GM18867 (cell line): ENCODE data around the gene SEMA5B.

Experiments
- ATAC-seq: cut with Tn5 transposase; IDR thresholded peaks from one replicate; pipeline ENCODE4 v1.9.1; 2021; ENCODE audit warnings: mild to moderate bottlenecking, moderate library complexity; ENCODE audit not compliant: unreplicated experiment

SEMA5B gene

DNA sequence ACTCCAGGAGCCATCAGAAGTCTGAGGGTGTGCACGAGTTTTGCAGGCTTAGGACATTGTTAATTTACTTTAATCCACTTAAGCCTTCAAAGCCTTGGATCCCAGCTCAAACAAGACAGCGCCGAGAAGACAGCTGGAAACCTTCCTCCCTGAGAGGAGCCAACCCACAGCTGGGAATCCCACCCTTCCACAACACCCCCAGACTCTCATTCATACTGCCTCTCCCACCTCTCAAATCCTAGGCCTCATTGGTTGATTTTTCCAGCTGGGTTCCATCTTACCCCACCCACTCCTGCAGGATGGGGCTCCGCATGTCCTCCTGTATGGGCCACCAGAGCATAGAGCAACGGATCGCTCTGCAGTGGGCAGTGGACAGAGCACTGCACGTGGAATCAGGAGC lies 80.4 kb downstream of the SEMA5B start:
- ATAC-seq: no peak

DNA sequence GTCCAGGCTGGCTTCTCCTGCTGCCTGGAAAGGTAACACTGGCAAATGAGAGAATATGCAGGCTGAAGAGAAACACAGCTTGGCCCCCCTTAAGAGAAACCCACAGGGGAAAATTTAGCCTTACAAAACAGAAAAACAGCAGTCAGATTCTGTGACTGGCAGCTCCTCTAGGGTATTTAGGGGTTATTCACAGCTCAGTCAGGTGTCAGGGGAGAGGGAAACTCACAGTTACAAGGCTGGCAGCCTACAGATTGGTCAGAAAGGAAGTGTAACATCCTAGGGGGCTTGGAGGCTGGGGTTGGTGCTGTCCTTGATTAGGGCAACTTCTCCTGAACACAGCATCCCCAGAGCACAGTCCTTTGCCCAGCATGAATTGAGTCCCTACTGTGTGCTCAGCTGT lies 81.4 kb downstream of the SEMA5B start:
- no peak for ATAC-seq

DNA sequence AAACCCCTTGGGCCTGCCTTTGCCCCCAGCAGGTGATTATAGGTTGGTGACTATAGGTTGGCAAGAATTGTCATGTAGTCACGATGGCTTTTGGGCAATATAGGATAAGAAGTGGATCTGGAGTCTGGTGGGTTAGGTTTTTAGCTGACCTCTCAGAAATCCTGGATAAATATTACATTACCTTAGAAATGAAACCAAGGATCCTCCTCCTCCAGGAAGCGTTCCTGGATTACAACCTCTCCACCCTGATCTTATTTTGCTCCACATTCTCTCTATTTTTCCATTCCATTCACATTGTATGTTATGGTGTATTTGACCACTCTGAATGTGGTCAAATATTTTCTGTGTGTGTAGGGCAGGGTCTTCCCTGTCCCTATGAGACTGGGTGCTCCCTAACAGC lies 82.3 kb downstream of the SEMA5B start:
- ATAC-seq: no peak

DNA sequence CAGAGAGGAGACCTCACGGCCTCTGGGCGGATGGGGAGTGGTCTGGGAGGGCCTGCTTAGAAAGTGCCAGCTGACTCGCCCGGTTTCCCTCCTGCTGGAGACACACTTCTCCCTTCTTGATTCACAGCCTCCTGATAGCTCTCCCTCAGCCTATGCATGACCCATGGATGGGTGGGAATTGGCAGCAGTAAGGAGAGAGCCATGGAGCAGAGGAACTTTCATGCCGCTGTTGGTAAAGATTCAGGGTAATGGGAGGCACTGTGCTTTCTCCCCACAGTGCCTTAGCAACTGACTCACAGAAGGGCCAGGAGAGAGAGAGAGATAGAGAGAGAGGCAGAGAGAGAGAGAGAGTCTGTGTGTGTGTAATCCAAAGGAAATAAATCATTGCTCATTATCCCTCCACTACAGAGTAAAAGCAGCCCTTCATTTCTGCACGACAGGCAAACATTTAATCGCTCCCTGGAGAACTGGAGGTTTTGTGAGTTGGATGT lies 82.8 kb downstream of the SEMA5B start:
- no peak for ATAC-seq

DNA sequence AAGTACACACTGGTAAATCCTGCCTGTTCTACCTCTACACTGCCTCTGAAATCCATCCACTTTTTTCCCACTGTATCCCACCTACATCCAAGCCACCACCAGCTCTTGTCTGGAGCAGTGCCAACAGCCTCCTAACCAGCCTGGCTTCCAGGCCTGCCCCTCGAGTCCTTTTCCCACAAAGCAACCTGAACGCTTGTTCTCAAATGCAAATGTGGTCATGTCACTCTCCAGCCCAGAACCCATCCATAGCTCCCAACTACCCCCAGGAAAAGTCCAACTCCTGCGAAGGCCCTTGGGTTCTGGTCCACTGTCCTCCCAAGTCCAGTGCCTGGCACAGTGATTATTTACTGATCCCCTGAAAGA lies 83.8 kb downstream of the SEMA5B start:
- ATAC-seq: no peak

DNA sequence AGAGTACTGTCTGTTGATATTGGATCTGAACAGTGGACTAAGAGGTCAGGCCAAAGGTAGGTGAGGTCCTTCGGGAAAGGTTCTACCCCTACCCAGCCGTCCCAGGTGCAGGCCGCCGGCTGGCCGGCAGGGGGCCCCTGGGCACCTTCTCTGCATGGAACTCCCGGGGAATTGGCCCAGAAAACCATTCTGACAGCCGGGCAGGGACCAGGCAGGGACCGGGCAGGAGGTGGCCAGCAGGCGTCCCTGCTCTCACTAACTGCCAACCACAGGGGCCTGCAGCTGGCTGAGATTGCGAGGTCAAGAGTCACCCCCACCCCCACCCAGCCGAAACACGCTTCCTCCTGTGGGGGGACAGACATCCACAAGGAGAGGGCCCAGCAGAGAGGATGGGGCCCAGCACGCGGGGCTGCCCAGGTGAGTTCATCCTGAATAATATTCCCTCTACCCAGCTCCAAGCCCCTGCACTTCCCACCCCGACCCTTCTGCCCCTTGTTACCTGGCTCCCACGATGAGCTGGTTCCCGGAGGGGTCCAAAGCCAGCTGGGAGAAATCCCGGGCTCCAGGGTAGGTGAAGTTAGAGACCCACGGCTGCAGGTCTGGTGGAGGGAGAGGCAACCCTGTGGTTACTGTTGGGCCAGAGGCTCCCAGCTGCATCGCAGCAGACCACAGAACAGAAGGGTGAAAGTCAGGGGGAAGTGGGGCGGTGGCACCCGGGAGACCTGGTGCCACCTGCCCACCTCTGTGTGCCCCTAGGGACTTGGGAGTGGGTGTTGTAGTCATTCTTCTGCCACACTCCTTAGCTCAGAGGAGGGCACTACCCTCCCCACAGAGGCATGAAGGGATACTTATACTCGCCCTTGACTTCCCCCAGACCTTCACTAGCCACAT lies 84.4 kb downstream of the SEMA5B start:
- no peak for ATAC-seq

DNA sequence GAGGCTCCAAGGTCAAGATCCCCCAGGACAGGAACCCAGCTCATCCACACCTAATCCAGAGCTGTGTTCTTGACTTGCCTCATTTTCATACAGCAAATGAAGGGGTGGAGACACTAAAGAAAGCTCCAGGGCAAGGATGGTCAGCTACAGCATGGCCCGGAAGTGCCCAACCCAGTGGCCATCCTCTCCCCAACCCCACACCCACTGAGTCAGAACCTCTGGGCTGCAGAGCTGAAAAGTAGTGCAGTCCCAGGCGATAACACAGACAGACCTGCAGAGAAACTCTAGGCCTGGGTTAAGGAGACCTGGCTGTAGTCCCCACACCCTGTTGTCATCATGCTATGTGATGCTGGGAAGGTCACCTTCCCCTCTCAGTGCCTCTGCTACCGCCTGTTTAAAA lies 85.3 kb downstream of the SEMA5B start:
- no peak for ATAC-seq

DNA sequence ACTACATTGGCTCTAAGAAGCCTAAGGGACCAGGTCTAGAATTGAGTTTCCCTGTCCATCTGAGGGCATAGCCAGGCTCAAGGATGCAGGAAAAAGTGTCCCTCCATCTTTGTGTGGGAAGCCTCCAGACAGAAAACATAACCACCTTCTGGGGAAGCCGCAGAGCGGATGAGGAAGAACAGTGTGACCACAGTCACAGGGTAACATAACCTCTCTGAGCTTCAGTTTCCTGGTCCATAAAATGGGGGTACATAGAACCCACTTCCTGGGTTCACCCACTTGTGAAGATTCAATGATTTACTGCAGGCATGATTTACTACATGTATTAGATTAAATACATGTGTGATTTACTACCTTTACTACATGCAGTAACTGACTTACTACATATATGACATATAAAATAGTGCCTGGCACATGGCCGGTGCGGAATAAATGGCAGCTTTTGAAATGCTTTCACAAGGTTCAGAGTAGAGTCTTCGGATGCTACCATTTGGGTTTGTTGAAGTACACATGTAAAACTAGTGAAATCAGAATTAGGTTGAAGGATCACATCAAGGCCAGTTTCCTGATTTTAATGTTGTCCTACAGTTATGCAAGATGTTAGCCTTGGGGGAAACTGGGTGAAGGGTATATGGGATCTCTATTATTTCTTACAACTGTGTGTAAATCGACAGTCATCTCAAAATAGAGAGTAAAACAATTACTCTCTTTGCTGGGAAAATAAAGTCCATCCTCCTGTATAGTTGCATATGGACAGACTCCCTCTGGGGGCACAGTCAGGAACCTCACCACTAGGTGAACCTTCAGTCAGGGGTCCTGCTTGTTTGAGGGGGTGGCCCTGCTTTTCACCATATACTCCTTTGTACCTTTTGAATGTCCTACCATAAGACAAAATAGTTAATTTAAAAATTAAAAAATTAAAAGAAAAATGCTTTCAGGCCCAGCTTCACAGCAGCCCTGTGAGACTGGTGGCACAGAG lies 86.0 kb downstream of the SEMA5B start:
- no peak for ATAC-seq

DNA sequence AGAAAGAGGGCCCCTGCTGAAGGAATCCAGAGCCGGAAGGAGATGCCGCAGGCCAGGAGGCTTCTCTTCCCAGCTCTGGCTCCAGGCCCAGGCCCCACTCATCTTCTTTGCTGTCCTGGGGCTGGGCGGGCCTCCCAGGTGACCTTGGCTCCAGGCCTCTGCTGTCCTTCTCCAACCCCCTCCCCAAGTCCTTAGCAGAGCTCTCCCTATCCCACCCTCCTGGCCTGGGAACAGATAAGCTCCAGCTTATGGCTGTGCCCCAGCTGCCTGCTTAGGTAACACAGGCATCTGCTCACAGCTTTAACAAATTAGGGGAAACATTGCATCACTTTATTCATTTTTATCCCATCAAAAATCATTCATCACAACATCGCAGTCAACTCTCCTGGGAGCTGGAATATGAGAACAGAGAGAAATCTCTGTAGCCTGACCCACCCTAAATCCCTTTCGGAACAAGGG lies 86.9 kb downstream of the SEMA5B start:
- ATAC-seq: no peak

DNA sequence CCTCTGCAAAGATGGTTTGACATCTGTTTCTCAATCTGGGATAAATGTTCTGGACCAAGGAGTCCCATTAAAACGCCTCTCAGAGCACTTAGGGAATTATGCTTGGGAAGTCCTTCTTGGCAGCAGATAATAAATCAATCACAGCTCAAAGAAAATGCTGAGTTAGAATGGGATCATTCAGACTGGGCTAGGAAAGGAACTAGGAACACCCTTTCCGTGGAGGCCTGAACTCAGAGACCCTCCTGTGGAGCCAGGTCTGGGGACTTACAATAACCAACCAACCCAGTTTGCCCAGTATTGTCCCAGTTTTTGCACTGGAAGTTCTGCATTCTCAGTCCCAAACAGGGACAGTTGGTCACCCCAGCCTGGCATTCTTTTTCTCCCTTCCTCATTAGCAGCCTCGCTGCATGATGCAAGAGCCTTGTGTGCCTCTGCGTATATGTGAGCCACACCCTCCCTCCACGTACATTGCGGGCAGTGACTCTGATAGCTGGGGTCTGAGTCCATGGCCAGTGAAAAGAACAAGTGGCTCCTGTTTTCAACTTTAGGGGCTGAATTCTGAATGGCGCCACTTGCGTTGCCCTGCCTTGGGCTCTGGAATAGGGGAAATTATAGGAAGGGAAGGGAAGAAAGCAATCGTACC lies 88.7 kb downstream of the SEMA5B start:
- no peak for ATAC-seq

DNA sequence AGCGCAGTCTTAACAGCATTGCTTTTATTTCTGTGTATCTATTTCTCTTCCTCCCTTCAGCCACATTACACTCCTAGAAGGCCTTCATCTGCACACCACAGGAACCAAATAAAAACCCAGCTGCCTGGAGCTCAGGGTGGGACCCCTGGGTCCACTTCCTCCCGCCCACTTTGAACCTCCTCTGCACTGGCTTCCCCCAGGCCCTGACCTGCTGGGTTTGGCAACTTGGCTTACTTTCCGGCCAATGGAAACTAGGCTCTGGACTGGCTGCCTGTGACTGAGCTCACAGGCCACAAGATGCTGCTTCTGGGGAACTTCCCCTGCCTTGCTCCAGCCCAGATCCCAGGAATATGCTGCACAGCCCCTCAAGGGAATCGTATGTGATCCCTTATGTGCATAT lies 89.8 kb downstream of the SEMA5B start:
- no peak for ATAC-seq

DNA sequence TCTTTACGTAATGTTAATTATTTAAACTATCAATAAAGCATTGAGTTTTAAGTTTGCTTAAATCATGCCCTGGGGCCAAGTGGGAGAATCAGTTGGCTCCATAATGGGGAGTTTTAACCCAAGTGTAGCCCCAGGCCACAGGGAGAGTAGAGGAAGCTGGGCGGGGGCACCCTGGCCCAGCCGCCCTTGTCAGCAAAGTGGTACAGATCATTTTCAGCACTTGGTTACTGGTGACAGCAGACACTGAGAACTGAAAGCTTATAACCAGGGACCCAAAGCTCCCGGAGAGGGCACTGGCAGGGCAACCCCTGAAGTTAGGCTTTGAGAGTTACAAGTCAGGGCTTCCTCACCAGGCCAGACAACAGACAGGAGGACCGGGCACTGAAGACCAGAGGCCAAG lies 90.6 kb downstream of the SEMA5B start:
- no peak for ATAC-seq

DNA sequence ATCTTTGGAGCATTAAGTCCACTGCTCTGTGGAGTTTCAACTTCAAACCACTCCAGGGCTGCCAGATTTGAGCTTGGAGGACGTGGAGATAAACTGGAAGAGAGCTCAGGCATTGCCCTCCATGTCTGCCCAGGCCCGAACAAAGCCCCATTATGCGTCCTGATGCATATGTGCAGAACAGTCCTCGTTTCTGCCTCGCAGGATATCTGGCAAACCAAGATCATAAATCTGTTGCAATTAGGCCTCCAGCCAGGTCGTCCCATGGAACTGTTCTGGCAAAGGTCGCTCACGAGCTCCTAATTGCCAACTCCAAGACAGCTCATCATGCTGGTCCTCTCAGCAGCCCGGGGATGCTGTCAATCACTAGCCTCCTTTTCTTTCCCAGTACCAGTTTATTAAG lies 91.2 kb downstream of the SEMA5B start:
- ATAC-seq: no peak

DNA sequence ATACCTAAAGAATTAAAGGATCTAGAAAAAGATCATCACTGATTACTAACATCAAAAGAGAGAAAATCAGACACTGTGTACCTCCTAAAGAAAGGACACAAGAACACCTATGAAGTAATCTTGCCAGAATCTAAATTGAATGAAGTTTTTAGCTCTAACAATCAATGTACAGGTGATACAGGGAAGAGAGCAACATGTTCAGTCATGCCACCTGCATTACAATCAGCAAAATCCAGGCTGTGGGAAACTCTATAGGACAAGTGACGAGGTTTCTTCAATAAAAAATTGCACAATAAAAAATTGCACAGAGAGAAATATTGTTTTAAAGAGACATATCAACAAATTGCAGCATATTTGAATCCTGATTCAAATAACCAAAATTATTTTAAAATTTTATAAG lies 93.3 kb downstream of the SEMA5B start:
- no peak for ATAC-seq

DNA sequence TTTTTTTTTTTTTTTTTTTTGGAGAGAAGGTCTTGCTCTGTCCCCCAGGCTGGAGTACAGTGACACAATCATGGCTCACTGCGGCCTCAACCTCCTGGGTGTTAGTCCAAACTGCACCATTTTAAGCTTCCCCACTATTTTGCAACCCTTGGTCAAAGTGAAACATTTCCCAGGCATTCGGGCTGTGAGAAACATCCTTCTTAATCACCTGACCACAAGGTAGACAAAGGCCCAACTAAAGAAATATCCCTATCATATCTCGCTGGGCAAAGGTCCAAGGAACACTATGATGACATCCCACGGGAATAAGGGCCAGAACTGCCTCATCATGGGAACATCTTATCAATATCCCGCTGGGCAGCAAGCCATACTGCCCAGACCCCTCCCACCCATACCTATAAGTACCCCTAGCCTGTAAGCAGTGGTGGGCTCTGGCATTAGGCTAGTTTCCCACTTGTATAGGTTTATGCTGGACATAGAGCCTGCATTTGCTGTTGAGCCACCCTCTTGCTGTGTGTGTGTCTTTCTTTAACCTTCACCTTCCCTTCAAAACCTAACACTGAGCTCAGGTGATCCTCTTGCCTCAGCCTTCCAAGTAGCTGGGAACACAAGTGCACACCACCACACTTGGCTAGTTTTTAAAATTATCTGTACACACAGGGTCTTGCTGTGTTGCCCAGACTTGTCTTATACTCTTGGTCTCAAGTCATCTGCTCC lies 95.2 kb downstream of the SEMA5B start:
- ATAC-seq: no peak

DNA sequence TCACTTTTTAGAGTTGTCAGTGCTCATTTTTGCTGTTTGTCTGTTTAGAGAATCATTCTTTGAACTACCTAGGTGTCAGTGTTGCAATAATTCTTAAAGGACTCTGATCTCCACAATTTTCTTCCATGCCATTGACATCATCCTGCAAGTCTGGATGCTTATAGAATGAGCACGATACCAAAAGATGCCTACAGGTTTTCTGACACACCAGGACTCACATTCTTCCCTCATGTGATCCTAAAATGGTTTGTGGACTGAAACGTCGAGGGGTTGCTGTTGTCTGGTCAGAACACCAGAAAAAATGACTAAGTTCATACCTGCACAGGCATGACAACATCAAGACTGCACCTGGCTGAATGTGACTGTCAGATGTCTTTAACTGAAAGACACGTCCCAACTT lies 95.9 kb downstream of the SEMA5B start:
- no peak for ATAC-seq

DNA sequence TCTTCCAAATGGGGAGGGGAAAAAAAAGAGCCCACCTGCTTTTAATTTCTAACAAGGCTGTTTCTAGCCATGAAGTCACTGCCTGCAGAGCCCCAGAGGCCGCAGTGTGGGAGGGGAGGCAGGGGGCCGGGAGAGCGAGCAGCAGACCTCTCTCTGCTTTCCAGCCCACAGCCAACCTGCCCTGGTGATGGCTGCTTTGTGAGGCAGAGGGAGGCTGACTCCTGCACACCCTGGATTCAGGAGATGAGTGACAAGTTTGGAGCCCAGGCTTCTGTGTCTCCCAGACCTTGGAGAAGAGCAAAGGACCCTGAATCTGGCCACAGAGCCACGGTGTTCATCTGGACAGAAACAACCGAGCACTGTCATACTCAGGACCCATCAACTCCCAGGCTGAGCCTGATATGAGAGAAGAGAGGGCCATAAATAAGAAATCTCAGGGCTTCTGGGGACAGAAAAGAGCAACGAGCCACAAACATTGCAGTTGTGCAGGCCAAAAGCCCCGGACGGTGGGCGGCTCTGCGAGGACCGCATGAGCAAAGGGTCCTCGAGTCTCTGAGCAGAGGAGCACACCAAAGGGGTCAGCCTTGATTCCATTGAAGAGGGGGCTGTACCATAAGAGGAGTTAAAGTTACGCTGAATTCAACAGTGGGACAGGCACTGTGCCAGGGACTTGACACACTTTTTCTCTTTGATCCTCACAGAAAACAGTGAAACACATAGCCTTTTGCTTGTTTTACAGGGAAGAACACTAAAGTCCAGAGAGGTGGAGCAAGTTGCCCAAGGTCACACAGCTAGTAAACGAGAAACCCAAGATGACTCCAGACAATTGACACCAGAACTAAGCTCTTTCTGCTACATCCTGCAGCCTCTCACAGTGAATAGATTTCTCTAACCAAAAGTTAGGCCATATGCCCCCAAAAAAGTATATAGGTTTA lies 97.2 kb downstream of the SEMA5B start:
- ATAC-seq: no peak

DNA sequence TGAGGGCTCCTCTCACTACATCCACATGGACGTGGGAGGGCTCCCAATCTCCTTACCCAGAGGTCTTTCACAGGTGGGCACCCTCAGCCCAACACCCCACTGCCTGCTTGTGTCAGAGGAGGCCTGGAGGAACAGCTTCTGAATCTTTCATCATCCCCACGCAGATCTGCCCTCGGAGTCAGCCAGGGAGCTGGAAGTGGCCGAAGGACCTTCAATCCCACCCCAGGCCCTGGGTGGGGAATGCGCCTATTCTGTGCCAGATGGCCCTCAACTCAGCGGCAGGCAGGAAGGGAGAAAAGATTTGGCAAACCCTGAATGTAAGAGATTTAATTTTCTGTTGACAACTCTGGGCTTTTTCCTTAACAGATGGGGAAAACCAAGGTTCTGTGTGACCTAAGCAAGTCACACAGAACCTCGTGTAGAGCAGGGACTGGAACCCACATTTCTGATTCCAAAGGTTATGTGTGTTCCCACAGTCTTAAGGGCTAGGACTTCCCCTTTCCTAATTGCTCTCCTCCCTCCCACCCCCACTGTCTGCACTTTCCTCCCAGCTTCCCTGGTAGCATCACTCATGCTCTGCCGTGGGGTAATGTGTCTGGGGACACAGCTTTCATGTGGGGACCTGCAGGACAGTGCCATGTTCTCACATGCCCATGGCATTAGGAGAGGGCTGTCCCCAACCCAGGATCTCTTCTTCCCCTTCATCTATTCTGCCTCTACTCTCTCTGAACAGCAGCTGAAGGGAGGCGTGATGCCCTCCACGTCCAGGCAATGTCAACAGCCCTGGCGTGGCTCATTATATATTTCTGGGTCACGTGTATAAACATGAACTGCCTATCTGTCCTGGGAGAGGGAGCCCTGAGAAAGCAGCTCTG lies 98.1 kb downstream of the SEMA5B start:
- ATAC-seq: no peak
